SU-DHL-6 (cell line): ENCODE measurements around the gene SERTAD4.
"Not testable (repeated sequence)": the region's sequence is repeated elsewhere in the genome, so short reads cannot be mapped to it uniquely, and the experiment has no call there.

Experiments used
- CTCF ChIP-seq: fragments of 200-600 bp; sonication (generic); IDR thresholded peaks from one replicate; pipeline ENCODE4 v1.5.1; 2017; ENCODE audit warnings: antibody characterized with exemption, mild to moderate bottlenecking, low read length, moderate library complexity; ENCODE audit not compliant: insufficient read depth, poor library complexity, severe bottlenecking
- EZH2phosphoT487 ChIP-seq: fragments of 200-600 bp; sonication (generic), shearing (Covaris generic); conservative IDR thresholded peaks from 2 replicates; pipeline ENCODE4 v1.6.1; 2018; ENCODE audit warnings: mild to moderate bottlenecking, antibody characterized with exemption, low read length, moderate library complexity, mixed read lengths

- not testable (repeated sequence) for TF ChIP-seq CTCF, EZH2phosphoT487
Measured at GRCh38 chr1:210265392-210265955, 32.9 kb downstream of the SERTAD4 start.
